IPS DF 6.9 (cell line): ENCODE measurements around the gene CR2.

ENCODE experiments used
- DNase-seq: peaks from one replicate; pipeline ENCODE4 v3.0.0-alpha.2; 2013; ENCODE audit warnings: low read depth, low spot score
- H3K27ac ChIP-seq: one replicate; pipeline ENCODE4 v1.5.1; 2013; ENCODE audit warnings: low read length, control low read depth
- H3K27me3 ChIP-seq: 2 replicates; pipeline ENCODE4 v1.6.1; 2013; ENCODE audit warnings: mild to moderate bottlenecking, low read length; ENCODE audit not compliant: control insufficient read depth, insufficient read depth
- H3K36me3 ChIP-seq: 2 replicates; pipeline ENCODE4 v1.6.1; 2013; ENCODE audit warnings: low read length; ENCODE audit not compliant: control insufficient read depth, insufficient read depth
- H3K4me1 ChIP-seq: 2 replicates; pipeline ENCODE4 v1.6.1; 2013; ENCODE audit warnings: low read length; ENCODE audit not compliant: control insufficient read depth, insufficient read depth
- H3K4me3 ChIP-seq: 2 replicates; pipeline ENCODE4 v1.5.1; 2013; ENCODE audit warnings: mild to moderate bottlenecking, low read length
- H3K9me3 ChIP-seq: 2 replicates; pipeline ENCODE4 v1.6.1; 2013; ENCODE audit warnings: low read length, inconsistent platforms; ENCODE audit not compliant: control insufficient read depth, insufficient read depth
- WGBS: extraction: QIAGEN DNeasy Blood & Tissue Kit; methylation state at CpG from one replicate; pipeline ENCODE4 v1.1.7; 2013; ENCODE audit warnings: mixed read lengths, missing lambda C conversion rate; ENCODE audit not compliant: insufficient read length, insufficient coverage; 5-methylcytosine and 5-hydroxymethylcytosine counted together

Gene CR2

DNA sequence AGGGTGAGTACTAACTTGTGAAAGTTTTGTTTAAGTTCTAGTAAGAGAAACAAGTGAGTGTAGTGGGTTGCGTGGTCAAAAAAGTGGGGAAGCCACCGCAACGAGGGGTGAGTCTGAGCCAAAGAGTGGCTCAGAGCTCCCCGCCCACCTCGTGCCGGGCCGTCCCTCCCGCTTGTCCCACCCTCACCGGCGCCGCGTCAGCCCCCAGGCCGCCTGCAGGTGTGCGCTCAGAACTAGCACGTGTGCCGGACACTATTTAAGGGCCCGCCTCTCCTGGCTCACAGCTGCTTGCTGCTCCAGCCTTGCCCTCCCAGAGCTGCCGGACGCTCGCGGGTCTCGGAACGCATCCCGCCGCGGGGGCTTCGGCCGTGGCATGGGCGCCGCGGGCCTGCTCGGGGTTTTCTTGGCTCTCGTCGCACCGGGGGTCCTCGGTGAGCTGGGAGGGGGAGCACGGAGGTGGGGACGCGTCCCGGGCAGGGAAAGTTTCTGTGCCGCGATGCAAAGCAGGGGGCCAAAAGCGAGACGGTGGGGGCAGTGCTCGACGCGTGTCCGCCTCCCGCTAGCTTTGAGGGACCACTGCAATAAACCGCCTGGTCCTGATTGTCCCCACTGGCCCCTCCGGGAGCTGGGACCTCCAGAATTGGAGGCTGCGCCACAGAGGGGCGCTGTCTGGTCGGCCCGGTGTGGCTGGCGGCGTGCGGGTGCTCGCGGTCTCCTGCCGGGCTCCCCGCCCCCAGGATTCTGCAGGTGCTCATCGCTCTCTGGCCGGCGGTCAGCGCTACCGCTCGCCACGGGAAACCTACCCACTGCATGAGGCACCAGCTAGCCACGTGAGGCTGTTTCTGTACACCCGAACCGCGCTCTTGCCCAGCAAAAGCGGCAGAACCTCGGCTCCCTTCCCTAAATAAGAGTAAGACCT lies at the start of gene CR2:
Gene CR2, plus strand, starts transcription at position 283 of the 919 bp plus-strand sequence. Its CDS starts 91 bp downstream, at position 374.
- H3K4me1 ChIP-seq, result no peaks in the 10 kb centered on the region
- H3K9me3 ChIP-seq, result no peaks in the 10 kb centered on the region
- no peak within 1 kb of the TSS for H3K27ac ChIP-seq
- peaks cover 8% of the 10 kb centered on the region; the same call in 1 of the 2 replicates for H3K27me3 ChIP-seq
- WGBS, result no CpG with 5 or more reads among the region's 75 CpGs
- DNase-seq, result peak; percentile 48
- H3K4me3 ChIP-seq, result peak within 1 kb of the TSS; percentile 55
- H3K36me3 ChIP-seq, result no peaks in the 10 kb centered on the region

DNA sequence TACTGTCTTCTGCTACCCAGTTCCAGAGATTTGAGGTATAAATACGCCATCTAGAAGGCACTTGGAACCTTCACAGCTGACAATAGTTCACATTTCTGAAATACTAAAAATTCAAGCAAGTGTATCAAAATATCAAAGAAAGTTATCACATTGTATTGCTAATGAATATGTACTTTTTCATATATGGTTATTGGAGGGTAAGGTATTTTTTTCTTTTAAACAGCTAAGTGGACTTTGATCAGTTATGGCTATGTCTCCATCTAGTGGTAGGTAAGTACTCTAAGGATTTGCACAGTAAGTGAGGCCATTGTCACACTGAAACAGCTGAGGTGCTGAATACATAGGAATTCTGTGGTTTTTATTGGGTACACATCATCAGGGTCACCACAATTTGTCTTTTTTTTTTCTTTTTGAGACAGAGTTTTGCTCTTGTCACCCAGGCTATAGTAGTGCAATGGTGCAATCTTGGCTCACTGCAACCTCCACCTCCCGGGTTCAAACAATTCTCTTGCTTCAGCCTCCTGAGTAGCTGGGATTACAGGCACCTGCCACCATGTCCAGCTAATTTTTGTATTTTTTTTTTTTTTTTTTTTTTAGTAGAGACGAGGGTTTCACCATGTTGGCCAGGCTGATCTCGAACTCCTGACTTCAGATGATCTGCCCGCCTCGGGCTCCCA lies 49.1 kb upstream of the CR2 start:
- DNase-seq, result peak; percentile 20
- Histone ChIP-seq H3K9me3 (no peaks in the 10 kb centered on the region), H3K4me1 (no peaks in the 10 kb centered on the region), H3K27ac (no peak overlapping the region), H3K4me3 (no peak overlapping the region), H3K27me3 (no peaks in the 10 kb centered on the region), H3K36me3 (no peaks in the 10 kb centered on the region)
- no CpG with 5 or more reads among the region's 6 CpGs for WGBS

DNA sequence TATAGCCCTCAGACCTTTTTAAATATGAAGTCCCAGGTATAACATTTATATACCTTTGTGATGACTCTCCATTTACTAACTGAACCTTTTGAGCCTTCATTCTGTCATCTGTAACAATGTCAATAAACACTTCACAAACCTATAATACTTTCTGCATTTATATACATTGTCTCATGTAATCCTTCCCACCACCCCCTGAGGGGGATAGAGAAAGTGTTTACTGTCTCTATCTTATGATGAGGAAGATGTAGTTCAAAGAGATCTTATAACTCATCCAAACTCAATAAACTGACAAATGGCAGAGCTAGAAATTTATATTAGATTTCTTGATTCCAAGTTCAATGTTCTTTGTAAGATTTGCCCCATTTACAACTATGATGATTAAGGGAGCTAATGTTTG lies 48.3 kb upstream of the CR2 start:
- Histone ChIP-seq H3K4me3 (no peak overlapping the region), H3K27ac (no peak overlapping the region), H3K36me3 (no peaks in the 10 kb centered on the region), H3K9me3 (no peaks in the 10 kb centered on the region), H3K4me1 (no peaks in the 10 kb centered on the region), H3K27me3 (no peaks in the 10 kb centered on the region)
- no peak for DNase-seq

DNA sequence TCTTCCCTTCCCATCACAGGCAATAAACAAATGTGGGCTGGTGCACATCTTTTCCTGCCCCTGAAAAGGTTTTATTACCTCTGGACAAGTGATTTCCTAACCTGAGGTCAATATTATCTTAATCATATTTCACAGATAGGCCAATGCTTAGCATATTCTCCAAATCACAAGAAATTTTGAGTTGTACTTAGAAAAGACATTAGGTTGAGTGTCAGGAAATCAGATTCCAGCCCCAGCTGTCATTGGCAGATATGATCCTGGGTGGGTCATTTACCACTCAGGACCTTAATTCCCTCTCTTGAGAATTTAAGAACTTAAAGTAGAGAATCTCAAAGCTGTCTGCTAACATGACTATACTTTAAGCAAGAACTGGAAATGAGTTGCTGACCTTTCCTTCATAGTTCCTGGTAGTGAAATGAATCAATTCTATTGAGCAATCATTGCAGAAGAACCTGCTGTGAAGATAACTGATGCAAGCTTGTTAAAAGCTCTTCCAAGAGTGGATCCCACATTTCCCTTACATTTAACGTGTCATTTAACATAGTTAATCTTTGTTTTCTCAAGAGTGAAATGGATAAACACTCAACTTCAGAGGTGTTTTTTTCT lies 46.4 kb upstream of the CR2 start:
- H3K36me3 ChIP-seq, result no peaks in the 10 kb centered on the region
- no peak overlapping the region for H3K27ac ChIP-seq
- no CpG with 5 or more reads among the region's 1 CpG for WGBS
- H3K4me3 ChIP-seq, result no peak overlapping the region
- DNase-seq, result no peak
- H3K9me3 ChIP-seq, result no peaks in the 10 kb centered on the region
- no peaks in the 10 kb centered on the region for H3K27me3 ChIP-seq
- H3K4me1 ChIP-seq, result no peaks in the 10 kb centered on the region

DNA sequence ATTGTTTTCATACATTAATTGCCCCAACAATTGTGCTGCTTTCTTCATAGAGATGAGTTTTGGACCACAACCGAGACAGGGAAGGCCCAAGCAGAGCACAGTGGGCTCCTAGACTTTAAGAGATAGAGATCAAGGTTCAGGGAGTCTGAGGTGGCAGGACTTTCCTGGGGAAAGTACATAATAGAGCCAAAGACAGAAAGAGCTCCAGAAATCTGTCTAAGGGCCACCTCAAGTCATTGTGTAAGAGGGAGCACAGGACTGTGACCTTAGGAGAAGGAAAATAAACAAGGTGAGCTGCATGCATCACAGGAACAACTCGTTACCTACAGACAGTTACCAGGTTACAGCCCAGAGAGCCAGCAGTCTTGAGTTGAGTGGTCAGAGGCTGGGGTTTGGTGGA lies 41.3 kb upstream of the CR2 start:
- DNase-seq, result no peak
- no CpG with 5 or more reads among the region's 2 CpGs for WGBS
- no peak overlapping the region for H3K4me3 ChIP-seq
- no peak overlapping the region for H3K27ac ChIP-seq
- H3K9me3 ChIP-seq, result no peaks in the 10 kb centered on the region
- no peaks in the 10 kb centered on the region for H3K4me1 ChIP-seq
- H3K36me3 ChIP-seq, result no peaks in the 10 kb centered on the region
- H3K27me3 ChIP-seq, result no peaks in the 10 kb centered on the region

DNA sequence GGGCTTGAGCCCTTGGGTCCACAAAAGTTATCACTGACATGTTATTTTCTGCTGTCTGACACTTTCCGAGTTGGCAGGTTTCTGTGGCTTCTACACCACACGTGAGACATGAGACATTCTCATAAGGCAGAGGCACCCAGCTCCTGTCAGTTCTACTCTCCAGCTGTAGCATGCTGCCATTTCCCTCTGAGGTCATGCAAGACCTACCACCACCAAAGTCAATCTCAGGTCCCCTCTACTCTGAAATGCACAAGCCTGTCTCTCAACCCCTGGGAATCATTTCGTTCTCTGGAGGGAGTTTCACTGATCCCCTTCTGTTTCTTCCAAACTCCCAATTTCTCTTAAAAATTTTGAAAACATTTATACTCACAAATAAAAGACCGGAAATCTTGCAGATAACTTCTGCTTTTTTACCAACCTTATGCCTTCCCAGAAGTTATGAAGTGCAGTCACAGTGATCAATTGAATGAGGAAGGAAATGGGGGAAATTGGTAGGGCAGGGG lies 39.5 kb upstream of the CR2 start:
- no peaks in the 10 kb centered on the region for H3K36me3 ChIP-seq
- no peaks in the 10 kb centered on the region for H3K4me1 ChIP-seq
- no peaks in the 10 kb centered on the region for H3K27me3 ChIP-seq
- no peaks in the 10 kb centered on the region for H3K9me3 ChIP-seq
- no peak for DNase-seq
- no peak overlapping the region for H3K4me3 ChIP-seq
- H3K27ac ChIP-seq, result no peak overlapping the region
- no CpG with 5 or more reads among the region's 4 CpGs for WGBS

DNA sequence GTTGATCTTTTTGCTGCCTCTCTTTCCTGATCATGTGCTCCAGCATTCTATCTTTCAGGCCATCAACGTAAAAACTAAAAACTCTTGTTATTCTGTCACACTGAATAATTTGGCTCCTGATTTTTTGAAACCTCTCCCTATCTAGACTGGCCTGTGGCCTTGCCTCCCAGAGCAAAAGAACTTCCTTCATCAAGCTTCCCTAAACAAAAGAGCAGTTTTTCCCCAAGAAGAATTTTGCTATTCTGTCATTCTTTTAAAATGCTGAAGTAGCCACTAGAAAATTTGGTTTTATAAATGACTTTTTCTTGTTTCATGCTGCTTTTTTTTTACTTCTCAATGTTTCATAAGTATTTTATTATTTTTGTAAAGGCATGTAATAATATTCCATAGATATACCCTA lies 37.1 kb upstream of the CR2 start:
- no peak for DNase-seq
- H3K4me3 ChIP-seq, result no peak overlapping the region
- no peaks in the 10 kb centered on the region for H3K27me3 ChIP-seq
- WGBS, result no CpG with 5 or more reads among the region's 1 CpG
- H3K27ac ChIP-seq, result no peak overlapping the region
- no peaks in the 10 kb centered on the region for H3K9me3 ChIP-seq
- no peaks in the 10 kb centered on the region for H3K4me1 ChIP-seq
- no peaks in the 10 kb centered on the region for H3K36me3 ChIP-seq

DNA sequence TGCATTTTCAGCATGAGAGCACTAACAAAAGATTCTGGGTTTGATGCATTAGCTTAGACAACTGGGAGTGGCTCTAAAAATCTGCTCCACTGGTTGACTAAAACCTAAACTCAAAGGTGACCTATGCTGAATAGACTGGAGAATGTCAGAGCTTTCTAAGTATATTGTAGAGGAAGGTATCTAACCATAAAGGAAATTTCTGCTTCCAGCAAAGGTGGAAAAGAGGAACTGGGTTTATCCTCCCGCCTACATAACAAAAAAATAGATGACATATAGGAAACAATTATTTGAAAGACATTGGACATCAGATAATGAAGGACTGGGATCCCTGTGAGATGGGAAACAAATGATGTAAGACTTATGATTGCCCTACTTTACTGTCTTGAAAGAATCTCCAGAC lies 35.8 kb upstream of the CR2 start:
- no peak overlapping the region for H3K4me3 ChIP-seq
- WGBS, result no CpG with 5 or more reads among the region's 1 CpG
- no peaks in the 10 kb centered on the region for H3K9me3 ChIP-seq
- no peak overlapping the region for H3K27ac ChIP-seq
- DNase-seq, result no peak
- no peaks in the 10 kb centered on the region for H3K36me3 ChIP-seq
- H3K4me1 ChIP-seq, result no peaks in the 10 kb centered on the region
- no peaks in the 10 kb centered on the region for H3K27me3 ChIP-seq

DNA sequence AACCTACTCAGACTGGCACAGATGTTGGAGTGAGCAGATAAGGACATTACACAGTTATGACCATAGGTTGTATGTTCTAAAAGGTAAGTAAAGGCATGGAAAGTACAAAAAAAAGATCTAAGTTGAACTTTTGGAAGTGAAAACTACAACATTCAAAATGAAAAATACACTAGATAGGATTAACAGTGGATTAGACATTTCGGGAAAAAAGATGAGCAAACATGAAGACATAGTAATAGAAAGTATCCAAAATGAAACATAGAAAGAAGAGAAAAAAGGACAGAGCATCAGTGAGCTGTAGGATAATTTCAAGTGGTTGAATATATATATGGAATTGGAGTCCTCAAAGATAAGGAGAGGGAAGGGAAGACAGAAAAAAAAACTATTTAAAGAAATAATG lies 34.0 kb upstream of the CR2 start:
- Histone ChIP-seq H3K4me1 (no peaks in the 10 kb centered on the region), H3K27ac (no peak overlapping the region), H3K36me3 (no peaks in the 10 kb centered on the region), H3K9me3 (no peaks in the 10 kb centered on the region), H3K27me3 (no peaks in the 10 kb centered on the region), H3K4me3 (no peak overlapping the region)
- WGBS, result no CpG with 5 or more reads among the region's 1 CpG
- DNase-seq, result no peak

DNA sequence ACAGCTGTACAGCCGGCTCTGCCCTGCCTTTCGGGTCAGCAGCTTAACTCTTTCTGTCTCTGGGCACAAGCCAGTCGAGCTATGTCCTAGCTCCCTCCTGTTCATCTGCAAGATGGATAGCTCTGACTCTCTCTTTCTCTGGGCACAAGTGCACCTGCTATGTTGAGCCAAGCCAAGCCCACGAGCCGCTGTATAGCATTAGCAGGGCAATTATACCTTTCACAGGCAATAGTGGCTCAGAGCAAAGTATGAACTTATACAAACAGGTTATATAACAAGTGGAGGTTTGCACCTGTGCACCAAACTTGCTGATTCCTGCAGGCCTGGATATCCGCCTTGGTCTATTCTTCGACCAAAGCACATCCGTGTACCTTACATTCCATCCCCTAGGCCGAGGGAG lies 33.0 kb upstream of the CR2 start:
- Histone ChIP-seq H3K4me1 (no peaks in the 10 kb centered on the region), H3K9me3 (no peaks in the 10 kb centered on the region), H3K36me3 (no peaks in the 10 kb centered on the region), H3K4me3 (no peak overlapping the region), H3K27me3 (no peaks in the 10 kb centered on the region), H3K27ac (no peak overlapping the region)
- no peak for DNase-seq
- WGBS, result no CpG with 5 or more reads among the region's 9 CpGs
